Ecto neural progenitor cell (in vitro differentiated cells): Measurements from ENCODE around the gene IL12RB2.

Experiments
- DNase-seq: peaks from one replicate; pipeline ENCODE4 v3.0.0-alpha.2; 2018; ENCODE audit warnings: low spot score

The IL12RB2 gene

DNA sequence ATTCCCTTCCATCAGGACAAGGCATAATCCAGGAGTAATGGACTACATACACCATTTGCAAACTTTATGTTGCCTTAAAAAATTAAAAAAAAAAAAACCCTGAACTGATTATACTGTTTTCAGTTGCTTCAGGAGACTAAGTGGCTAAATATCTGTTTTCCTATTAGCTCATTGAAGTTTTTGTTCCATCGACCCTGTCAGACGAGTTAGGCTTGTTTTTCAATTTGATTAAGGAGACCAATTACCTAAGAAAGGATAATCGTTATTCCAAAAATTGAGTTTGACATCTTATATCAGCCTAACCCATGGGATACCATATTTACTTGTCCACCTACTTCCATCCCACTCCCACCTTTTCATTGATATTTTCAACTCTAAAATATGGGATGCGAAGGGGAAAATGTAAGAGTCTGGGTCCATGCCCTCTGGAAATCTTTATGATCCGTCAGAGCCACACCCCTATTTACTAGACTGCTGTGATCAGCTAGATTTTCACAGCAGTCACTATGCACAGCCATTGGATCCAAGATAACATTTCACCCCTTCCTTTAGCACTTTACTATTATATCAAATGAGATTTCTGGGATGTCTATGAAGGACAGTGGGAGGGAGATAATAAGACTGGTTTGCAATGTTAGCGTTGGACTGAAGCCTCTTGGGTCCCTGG lies 41.0 kb downstream of the IL12RB2 start:
- no peak for DNase-seq

DNA sequence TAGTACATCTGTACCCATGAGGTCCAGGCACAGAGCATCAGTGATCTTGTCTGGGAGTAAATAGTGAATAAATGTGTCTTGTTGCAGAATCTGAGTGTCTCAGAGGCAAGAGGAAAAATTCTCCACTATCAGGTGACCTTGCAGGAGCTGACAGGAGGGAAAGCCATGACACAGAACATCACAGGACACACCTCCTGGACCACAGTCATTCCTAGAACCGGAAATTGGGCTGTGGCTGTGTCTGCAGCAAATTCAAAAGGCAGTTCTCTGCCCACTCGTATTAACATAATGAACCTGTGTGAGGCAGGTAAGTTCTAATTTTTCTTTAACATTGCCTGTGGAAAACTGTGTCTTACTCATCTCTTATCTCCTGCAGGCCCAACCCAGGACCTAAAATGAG lies 43.1 kb downstream of the IL12RB2 start:
- DNase-seq: no peak

DNA sequence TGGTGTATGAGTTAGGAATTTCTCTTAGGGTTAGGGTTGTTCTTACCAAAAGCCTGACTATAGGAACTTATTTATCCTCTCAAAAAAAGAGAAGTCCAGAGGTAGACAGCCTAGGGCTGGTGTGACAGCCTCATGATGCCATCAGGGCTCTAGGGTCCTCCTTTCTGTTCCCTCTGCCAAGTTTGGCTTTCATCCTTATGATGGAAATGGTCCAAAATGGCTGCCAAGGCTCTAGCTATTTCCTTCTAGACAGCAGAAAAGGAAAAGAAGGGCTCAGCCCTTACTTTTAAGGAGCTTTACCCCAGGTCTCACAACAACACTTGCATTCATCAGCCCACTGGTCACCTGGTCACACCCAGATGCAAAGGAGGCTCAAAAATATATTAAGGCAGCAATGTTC lies 44.5 kb downstream of the IL12RB2 start:
- no peak for DNase-seq

DNA sequence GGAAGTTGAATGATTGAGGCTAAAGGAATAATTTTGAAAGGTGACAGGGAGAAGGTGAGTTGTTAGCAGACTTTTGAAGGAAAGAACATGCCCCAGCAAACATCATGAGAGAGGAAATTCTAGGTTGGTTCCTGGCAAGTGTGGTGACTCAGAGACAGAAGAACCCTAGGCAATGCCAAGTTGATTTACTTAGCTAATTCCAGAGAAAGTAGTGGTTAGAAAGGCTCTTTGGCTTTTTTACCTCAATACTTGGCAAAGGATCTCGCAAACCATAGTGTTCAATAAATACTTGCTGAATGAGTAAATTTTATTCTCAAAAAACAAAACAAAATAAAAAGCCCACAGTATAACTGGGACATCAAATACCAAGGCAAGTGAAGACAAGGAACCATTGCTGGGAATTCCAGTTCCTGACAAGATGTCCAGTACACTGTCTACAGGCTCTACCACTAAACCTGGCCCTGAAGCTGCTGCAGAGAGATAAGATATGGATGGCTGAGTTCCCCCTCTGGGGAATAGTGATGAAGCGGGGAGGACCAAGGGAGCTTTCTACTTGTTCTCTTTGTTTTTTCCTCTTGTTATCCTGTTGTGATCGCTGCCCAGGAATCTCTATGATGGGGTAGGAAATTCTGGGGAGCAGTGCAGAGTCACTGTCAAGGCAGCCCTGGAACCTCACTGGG lies 48.2 kb downstream of the IL12RB2 start:
- no peak for DNase-seq

DNA sequence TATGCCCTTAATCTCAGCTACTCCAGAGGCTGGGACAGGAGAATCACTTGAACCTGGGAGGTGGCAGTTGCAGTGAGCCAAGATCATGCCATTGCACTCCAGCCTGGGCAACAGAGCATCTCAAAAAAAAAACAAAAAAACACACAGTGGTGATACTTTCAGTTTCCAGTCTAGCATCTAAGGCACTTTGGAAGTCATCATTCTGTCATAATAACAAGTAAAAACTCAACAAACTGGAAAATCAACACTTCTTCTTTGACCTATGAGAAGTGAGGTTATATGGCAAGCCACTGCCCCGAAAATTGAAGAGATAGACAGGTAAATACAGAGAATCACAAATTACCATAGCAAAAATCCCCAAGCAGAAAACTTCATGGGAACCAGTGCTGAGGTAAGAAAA lies 51.9 kb downstream of the IL12RB2 start:
- no peak for DNase-seq

DNA sequence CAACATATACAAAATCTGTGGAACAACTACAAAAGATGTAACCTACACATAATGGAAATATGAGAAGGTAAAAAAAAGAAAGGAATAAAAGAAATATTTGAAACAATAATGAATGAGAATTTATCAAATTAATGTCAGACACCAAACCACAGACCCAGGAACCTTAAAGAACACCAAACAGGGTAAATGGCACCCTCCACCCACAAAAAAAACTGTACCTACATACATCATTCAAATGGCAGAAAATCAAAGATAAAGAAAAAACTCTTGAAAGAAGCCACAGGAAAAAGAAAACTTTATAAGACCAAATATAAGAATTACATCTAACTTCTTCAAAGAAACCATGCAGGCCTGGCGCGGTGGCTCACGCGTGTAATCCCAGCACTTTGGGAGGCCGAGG lies 54.0 kb downstream of the IL12RB2 start:
- no peak for DNase-seq

DNA sequence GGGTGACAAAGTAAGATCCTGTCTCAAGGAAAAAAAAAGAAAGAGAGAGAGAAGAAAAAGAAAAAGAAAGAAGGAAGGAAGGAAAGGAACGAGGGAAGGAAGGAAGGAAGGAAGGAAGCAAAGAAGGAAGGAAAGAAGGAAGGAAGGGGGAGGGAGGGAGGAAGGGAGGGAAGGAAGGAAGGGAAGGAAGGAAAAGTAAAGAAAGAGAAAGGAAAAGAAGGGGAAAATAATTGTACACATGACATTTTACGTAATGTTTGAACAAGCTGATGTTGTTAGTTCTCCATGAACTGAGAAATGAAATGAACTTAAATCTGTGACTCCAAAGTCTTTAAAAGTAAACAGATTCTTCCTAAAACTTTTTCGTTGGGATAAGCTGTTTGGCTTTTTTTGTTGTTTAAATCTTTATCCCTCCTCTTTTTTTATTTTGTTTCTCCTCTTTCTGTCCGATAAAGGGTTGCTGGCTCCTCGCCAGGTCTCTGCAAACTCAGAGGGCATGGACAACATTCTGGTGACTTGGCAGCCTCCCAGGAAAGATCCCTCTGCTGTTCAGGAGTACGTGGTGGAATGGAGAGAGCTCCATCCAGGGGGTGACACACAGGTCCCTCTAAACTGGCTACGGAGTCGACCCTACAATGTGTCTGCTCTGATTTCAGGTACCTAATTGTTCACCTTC lies 59.8 kb downstream of the IL12RB2 start:
- DNase-seq: no peak

DNA sequence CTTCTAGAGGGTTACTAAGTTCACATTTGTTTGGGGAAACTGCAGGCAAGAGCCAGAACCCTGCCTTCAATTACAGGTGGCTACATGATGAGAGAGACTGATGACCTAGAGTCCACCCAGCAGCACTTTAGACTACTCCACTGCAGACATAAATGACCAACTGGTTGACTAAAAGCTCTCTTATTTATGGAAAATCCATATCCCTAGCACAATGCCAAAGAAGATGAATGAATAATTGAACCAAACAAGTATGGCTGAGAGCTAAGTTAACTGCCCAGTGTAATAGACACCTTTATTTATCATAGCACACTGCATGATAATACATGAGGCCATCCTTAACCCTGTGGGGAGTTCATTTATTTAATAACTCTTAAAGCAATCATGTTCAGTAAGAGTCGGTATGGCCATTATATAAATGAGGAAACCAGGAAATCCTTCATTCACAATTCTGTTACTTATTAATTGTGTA lies 60.4 kb downstream of the IL12RB2 start:
- DNase-seq: no peak

DNA sequence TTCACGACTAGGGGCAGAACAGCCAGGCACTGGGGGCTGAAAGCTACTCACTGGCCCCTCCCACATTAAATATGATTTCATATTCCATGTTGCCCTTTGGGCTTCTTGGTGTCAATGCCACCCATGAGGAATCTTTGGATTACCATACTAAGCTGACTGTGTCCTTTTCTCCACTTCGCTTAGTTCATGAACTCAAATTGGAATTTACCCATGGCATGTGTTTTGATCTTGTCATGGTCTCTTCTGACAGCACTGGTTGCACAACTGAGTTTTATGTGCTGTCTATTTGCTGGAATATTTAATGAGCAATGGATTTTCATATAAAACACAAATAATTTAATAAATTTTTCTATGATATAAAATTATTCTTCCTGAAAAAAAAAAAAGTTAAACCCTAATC lies 63.4 kb downstream of the IL12RB2 start:
- DNase-seq: no peak

DNA sequence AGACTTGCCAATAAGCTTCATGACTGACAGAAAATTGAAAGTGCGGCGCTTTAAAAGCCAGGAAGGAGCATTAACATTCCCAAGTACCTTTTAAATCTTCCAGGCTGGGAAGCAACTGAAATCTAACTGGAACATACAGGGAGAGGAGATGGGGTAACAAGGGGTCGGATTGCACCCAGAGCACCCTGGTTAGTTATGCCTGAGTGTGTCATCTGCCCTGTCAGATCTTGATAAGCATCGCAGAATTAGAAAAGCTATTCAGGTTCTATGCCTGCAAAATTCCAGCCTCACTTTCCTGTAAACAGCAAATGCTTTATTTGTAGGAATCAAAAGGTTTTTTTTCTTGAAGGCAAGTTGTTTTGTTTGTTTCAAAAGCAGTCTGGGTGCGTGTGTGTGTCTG lies 64.0 kb downstream of the IL12RB2 start:
- DNase-seq: no peak

DNA sequence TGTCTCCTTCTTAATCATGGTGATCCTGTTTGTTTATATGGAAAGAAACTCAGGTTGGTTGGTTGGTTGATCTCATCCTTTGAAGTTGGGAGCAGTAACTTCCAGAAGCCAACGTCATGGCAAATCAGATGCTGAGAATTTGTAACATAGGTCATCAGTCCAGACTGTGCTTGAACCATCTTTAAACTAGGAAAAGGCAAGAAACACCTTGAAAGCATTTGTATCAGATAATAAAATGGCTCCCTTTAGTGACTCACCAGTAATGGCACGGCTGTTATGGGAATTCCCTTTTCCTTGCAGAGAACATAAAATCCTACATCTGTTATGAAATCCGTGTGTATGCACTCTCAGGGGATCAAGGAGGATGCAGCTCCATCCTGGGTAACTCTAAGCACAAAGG lies 64.5 kb downstream of the IL12RB2 start:
- DNase-seq: no peak

DNA sequence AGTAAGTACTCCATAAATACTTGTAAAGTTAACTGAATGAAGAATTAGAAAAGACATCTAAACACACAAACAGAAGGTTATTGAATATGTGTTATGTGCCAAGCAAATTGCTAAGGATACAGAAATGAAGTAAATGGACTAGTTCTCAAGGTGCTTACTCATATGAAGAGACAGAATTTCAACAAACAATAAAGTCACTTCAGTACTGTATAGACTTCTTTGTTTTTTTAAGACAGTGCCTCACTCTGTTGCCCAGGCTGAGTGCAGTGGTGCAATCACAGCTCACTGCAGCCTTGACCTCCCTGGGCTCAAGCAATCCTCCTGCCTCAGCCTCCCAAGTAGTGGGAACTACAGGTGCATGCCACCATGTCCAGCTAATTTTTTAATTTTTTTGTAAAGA lies 65.2 kb downstream of the IL12RB2 start:
- no peak for DNase-seq

DNA sequence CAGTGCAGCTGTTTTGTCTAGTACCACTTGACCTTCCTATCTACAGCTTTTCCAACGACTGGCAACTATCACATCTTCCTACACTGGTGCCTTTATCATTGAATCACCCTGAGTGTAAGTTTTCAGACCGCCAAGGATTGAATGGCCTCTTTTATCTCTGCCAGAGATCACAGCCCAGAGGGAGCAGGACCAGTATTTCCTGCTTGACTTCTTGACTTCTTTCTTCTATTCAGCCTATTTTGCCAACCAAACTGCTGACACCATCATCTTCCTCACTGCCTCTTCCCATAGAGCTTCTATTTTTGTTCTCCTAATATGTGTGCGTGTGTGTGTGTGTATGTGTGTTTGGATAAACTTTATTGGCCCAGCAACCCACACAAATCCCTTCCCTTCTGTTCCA lies 68.7 kb downstream of the IL12RB2 start:
- no peak for DNase-seq

DNA sequence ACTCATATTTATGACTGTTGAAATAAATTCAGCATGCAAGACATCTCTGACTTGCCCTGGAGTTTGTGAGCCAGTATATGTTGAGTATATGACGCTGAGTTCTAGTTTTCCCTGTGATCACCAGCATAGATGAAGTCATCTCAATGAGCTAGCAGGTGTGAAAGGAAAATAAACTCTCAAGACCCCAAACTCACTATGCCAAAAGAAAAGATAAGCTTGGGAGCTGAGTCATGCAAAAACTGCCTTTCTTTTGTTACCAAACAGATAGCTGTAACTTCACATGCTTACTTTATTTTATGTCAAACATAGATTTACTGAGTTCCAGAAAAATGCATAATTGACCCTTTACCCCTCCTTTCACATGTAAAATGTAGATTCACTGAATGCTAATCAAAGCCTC lies 69.6 kb downstream of the IL12RB2 start:
- DNase-seq: no peak

DNA sequence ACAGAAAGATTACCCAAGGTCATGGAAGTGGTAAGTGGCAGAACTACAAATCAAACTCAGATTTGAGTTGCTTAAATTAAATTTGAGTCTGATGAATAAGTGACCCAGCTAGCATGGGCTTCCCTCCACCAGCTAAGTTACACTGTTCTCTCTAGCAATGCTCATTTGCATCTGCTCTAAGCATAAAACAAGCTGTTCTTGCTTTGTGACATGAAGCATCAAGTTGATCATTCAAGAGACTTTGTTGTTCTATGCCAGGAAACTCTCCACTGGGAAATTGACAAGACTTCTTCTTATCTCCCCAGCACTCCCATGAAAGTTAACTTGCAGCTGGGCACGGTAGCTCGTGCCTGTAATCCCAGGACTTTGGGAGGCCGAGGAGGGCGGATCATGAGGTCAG lies 73.5 kb downstream of the IL12RB2 start:
- no peak for DNase-seq

DNA sequence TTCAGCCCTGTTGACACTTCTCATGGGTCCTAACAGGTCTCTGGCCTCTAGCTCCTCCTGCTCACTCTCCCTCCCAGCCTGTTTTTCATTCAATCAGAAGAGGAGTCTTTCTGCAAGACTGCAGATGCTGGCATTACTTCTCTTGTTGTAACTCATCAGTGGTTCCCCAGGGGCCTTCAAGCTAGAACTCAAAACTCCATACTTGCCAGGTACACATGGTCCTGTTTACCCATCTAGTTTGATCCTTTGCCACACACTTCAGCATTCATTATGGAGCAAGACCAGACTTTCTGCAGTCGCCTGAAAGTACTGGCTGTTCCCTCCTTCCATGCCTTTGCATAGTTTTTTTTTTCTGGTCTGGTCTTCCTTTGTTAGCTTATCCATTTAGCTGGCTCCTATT lies 74.6 kb downstream of the IL12RB2 start:
- no peak for DNase-seq

DNA sequence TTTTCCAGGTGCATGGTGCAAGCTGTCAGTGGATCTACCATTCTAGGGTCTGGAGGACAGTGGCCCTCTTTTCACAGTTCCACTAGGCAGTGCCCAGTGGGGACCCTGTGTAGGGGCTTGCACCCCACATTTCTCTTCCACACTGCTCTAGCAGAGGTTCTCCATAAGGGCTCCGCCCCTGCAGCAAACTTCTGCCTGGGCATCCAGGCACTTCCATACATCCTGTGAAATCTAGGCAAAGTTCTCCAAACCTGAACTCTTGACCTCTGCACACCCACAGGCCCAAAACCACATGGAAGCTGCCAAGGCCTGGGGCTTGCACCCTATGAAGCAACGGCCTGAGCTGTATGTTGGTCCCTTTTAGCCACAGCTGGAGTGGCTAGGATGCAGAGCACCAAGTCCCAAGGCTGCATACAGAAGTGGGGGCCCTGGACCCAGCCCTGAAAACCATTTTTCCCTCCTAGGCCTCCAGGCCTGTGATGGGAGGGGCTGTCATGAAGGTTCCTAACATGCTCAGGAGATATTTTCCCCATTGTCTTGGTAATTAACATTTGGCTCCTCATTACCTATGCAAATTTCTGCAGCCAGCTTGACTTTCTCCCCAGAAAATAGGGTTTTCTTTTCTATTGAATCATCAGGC lies 76.4 kb downstream of the IL12RB2 start:
- DNase-seq: no peak

DNA sequence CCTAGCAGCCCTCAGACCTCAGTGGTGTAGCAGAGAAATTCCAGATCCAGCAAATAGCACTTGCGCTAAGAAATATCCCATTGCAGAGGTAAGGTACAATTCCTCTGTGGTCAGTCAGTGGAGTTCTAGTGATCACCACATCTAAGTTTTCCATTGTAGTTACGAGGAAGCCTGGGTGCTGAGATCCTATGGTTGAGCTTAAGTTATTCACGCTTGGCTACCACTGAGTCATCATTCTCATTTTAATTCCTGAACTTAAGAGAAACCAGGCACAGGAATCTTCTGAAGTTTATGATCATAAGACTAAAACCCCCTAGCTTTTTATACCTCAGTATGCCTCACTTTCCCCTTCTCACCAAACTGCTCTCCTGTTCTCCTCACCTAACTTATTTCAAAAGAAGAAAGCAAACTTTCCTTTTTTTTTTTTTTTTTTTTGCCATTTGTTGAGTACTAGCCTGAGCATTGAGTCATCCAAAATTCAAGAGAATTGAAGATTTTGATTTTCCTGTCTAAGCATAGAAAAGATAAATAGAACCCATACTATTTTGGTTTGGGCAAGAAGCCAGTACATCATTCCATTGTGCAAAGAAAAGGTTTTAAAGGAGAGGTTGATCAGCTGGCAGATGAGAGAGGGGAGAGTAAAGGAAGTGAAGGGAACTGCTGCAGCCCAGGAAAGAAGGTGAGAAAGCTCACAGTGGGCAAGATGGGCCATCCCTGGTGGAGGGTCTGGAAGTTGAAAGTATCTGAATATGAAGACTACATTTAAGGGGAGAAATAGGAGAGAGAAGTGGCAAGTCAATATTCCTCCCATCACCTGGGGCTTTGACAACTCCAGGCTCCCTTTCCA lies 82.6 kb downstream of the IL12RB2 start:
- no peak for DNase-seq

DNA sequence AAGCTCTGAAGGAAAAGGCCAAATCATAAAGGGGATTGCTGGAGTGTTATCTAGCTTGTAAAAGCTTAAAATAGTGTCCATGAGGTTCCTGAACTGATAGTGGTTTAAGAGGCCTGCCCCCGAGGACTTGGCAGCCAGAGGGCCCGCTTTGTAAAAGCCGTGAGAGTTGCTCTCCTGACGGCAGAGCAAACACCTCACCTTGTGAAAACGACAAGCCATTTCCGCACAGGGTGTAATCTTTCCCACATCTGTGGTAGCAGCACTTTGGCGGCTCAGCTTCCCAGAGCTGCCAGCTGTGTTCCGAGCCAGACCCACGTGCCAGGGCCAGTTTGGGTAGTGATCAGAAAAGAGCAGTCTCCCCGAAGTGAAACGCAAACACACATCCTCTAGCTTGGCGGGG lies 85.6 kb downstream of the IL12RB2 start:
- DNase-seq: no peak

DNA sequence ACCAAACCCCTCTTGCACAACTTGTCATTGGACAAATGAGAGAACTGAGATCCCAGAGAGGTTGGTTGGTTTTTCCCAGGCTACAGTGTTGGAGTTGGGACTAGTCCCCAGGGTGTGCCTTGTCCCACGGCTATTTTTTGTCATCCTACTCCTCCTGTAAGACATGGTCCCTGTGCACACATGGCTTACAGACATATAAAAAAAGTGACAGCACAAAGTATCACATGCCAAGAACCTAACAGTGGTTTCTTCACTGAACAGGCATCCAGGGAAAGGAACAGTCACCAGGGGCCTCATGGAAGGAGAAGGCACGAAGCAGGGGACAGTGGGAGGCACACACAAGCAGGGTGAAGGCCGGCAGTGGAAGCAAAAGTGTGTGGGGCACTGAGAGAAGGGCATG lies 86.1 kb downstream of the IL12RB2 start:
- no peak for DNase-seq

DNA sequence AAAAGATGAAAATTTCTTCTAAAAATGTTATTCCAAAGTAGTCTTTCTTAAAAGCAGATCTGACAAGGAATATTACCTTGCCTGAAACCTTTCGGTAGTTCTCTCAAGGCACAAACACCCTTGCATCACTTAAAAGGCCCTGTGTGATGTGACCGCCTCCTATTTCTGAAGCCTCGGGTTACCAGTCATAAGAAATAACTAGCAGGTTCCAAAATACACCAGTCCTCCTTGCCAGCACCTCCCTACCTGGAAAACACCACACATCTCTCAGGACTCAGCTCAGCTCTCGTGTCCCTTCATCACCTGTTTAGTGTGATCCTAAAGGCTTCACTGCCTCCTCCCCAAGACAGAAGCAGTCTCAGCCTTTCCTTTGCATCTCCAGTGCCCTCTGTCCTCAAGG lies 86.9 kb downstream of the IL12RB2 start:
- DNase-seq: no peak
